OCI-LY7 (cell line): Measurements from ENCODE around the gene TAOK3.

Experiments used
- EZH2phosphoT487 ChIP-seq: fragments of 200-600 bp; sonication (generic); IDR thresholded peaks from 2 replicates; pipeline ENCODE4 v1.6.1; 2018; ENCODE audit warnings: low read depth, borderline replicate concordance, mild to moderate bottlenecking, mixed run types, antibody characterized with exemption, low read length, moderate library complexity, mixed read lengths
- TF ChIP-seq, protein P1 (sequence below): fragments of 200-600 bp; sonication (generic); conservative IDR thresholded peaks from 2 replicates; pipeline ENCODE4 v1.5.1; 2014; ENCODE audit warnings: mild to moderate bottlenecking, antibody characterized with exemption, low read length, moderate library complexity, mixed read lengths

DNA sequence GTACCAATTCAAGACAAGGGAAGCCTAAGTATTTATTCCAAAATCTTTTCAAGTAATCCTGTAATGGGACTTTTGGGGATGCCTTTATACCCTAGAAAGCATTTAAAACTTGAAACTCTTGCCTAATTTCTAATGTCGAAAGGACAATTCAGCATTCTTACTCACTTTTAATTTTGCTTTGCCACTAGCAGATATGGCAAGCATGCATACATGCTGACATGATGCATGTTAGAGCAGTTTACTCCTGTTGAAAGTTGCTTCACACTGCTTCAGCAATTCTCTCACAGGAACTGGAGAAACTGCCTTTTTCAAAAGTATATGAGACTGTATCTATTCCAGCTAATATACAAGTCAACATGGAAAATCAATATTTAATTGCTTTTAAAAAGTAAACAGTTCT, 79.9 kb downstream of the TAOK3 start:
- TF ChIP-seq, protein P1, sequence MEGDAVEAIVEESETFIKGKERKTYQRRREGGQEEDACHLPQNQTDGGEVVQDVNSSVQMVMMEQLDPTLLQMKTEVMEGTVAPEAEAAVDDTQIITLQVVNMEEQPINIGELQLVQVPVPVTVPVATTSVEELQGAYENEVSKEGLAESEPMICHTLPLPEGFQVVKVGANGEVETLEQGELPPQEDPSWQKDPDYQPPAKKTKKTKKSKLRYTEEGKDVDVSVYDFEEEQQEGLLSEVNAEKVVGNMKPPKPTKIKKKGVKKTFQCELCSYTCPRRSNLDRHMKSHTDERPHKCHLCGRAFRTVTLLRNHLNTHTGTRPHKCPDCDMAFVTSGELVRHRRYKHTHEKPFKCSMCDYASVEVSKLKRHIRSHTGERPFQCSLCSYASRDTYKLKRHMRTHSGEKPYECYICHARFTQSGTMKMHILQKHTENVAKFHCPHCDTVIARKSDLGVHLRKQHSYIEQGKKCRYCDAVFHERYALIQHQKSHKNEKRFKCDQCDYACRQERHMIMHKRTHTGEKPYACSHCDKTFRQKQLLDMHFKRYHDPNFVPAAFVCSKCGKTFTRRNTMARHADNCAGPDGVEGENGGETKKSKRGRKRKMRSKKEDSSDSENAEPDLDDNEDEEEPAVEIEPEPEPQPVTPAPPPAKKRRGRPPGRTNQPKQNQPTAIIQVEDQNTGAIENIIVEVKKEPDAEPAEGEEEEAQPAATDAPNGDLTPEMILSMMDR: no peak
- no peak for TF ChIP-seq EZH2phosphoT487
